ENCODE measurements around the gene FARS2. TPM values are rescaled to one million over a fixed set of nuclear protein-coding genes. Genes with fewer than 3 reads are reported as not detected.

Gene FARS2
- total and polyA plus RNA-seq, 2 donors (not counting 1 experiment from before 2014, with no cell fraction given), result 11.0 to 18.5 TPM

GRCh38 chr6:5749651-5750215, 488.4 kb downstream of the FARS2 start:
- Histone ChIP-seq H3K4me3 (replicated peaks in 1 of 4; ENCODE audit: control extremely low read depth in 1 of 4, insufficient read depth in 1 of 4, low read depth in 3 of 4, low read length in 4 of 4) (no peak overlapping the region), H3K27me3 (ENCODE audit: control insufficient read depth, insufficient read depth, low read length) (no peaks in the 10 kb centered on the region), H3K4me2 (ENCODE audit: extremely low read depth, insufficient read depth, low read length) (no peak overlapping the region), H3K27ac (ENCODE audit: insufficient read depth, low read length) (no peak overlapping the region), H3K36me3 (ENCODE audit: control insufficient read depth, insufficient read depth, low read length) (no peaks in the 10 kb centered on the region), H4K20me1 (ENCODE audit: control insufficient read depth, extremely low read depth, insufficient read depth, low read length) (no peaks in the 10 kb centered on the region), H3K9me3 (ENCODE audit: control insufficient read depth, insufficient read depth, low read depth, low read length) (no peaks in the 10 kb centered on the region), H2AFZ (ENCODE audit: low read length) (no peak overlapping the region), H3K9ac (ENCODE audit: insufficient read depth, low read length) (no peak overlapping the region), H3K4me1 (ENCODE audit: control insufficient read depth, extremely low read depth, insufficient read depth, low read length) (no peaks in the 10 kb centered on the region), H3K79me2 (ENCODE audit: control insufficient read depth, insufficient read depth, low read length) (no peaks in the 10 kb centered on the region)
- TF ChIP-seq EZH2 (IDR thresholded peaks at IDR 0.05; ENCODE audit: low read length, missing control alignments), result no peak
- no peak for TF ChIP-seq CTCF (conservative IDR thresholded peaks at IDR 0.05 in 1 of 2, IDR thresholded peaks at IDR 0.05 in 1 of 2; ENCODE audit: low read depth in 1 of 2, low read length in 2 of 2)
- no peak for DNase-seq (ENCODE audit: low read depth in 2 of 2)

GRCh38 chr6:5751525-5752390, 490.4 kb downstream of the FARS2 start:
- TF ChIP-seq CTCF (conservative IDR thresholded peaks at IDR 0.05 in 1 of 2, IDR thresholded peaks at IDR 0.05 in 1 of 2; ENCODE audit: low read depth in 1 of 2, low read length in 2 of 2) (no peak), EZH2 (IDR thresholded peaks at IDR 0.05; ENCODE audit: low read length, missing control alignments) (no peak)
- no peak overlapping the region for H3K4me3 ChIP-seq (replicated peaks in 1 of 4; ENCODE audit: control extremely low read depth in 1 of 4, insufficient read depth in 1 of 4, low read depth in 3 of 4, low read length in 4 of 4)
- H3K79me2 ChIP-seq (ENCODE audit: control insufficient read depth, insufficient read depth, low read length), result no peaks in the 10 kb centered on the region
- H3K9ac ChIP-seq (ENCODE audit: insufficient read depth, low read length), result no peak overlapping the region
- peak in 1 of 2 donors; percentile 26 for DNase-seq (ENCODE audit: low read depth in 2 of 2)
- no peaks in the 10 kb centered on the region for H3K36me3 ChIP-seq (ENCODE audit: control insufficient read depth, insufficient read depth, low read length)
- H2AFZ ChIP-seq (ENCODE audit: low read length), result no peak overlapping the region
- no peaks in the 10 kb centered on the region for H3K4me1 ChIP-seq (ENCODE audit: control insufficient read depth, extremely low read depth, insufficient read depth, low read length)
- no peak overlapping the region for H3K4me2 ChIP-seq (ENCODE audit: extremely low read depth, insufficient read depth, low read length)
- H4K20me1 ChIP-seq (ENCODE audit: control insufficient read depth, extremely low read depth, insufficient read depth, low read length), result no peaks in the 10 kb centered on the region
- H3K9me3 ChIP-seq (ENCODE audit: control insufficient read depth, insufficient read depth, low read depth, low read length), result no peaks in the 10 kb centered on the region
- no peaks in the 10 kb centered on the region for H3K27me3 ChIP-seq (ENCODE audit: control insufficient read depth, insufficient read depth, low read length)
- no peak overlapping the region for H3K27ac ChIP-seq (ENCODE audit: insufficient read depth, low read length)

GRCh38 chr6:5752391-5752680, 491.0 kb downstream of the FARS2 start:
- Histone ChIP-seq H3K36me3 (ENCODE audit: control insufficient read depth, insufficient read depth, low read length) (no peaks in the 10 kb centered on the region), H3K9me3 (ENCODE audit: control insufficient read depth, insufficient read depth, low read depth, low read length) (no peaks in the 10 kb centered on the region), H3K79me2 (ENCODE audit: control insufficient read depth, insufficient read depth, low read length) (no peaks in the 10 kb centered on the region), H3K27ac (ENCODE audit: insufficient read depth, low read length) (no peak overlapping the region), H4K20me1 (ENCODE audit: control insufficient read depth, extremely low read depth, insufficient read depth, low read length) (no peaks in the 10 kb centered on the region), H3K4me1 (ENCODE audit: control insufficient read depth, extremely low read depth, insufficient read depth, low read length) (no peaks in the 10 kb centered on the region), H2AFZ (ENCODE audit: low read length) (no peak overlapping the region), H3K27me3 (ENCODE audit: control insufficient read depth, insufficient read depth, low read length) (no peaks in the 10 kb centered on the region), H3K4me2 (ENCODE audit: extremely low read depth, insufficient read depth, low read length) (no peak overlapping the region), H3K4me3 (replicated peaks in 1 of 4; ENCODE audit: control extremely low read depth in 1 of 4, insufficient read depth in 1 of 4, low read depth in 3 of 4, low read length in 4 of 4) (no peak overlapping the region), H3K9ac (ENCODE audit: insufficient read depth, low read length) (no peak overlapping the region)
- peak; percentile 73 to 92 for DNase-seq (ENCODE audit: low read depth in 2 of 2)
- no peak for TF ChIP-seq CTCF (conservative IDR thresholded peaks at IDR 0.05 in 1 of 2, IDR thresholded peaks at IDR 0.05 in 1 of 2; ENCODE audit: low read depth in 1 of 2, low read length in 2 of 2)
- TF ChIP-seq EZH2 (IDR thresholded peaks at IDR 0.05; ENCODE audit: low read length, missing control alignments), result no peak

All from fibroblast of lung (primary cell).